Vagina (tissue), 2 donors: ENCODE measurements around the gene IL1RL1.

ENCODE experiments used
- POLR2A ChIP-seq, 2 donors: fragments of 450-650 bp; IDR thresholded peaks; one replicate each; pipeline ENCODE4 v1.6.1; 2017; ENCODE audit warnings: antibody characterized with exemption in 2 of 2, mild to moderate bottlenecking in 2 of 2, moderate library complexity in 2 of 2
- POLR2AphosphoS5 ChIP-seq, 2 donors: sonication (generic); formaldehyde crosslinking; IDR thresholded peaks; one replicate each; pipeline ENCODE4 v1.9.0; 2017; ENCODE audit warnings: antibody characterized with exemption in 2 of 2, mild to moderate bottlenecking in 2 of 2, low read depth in 1 of 2; ENCODE audit not compliant: insufficient read depth in 1 of 2
- TF ChIP-seq, protein P1 (sequence below), 3 experiments: fragments of 450-650 bp in 2 of 3; fragments of 200-600 bp in 1 of 3; sonication (generic) in 1 of 3; IDR thresholded peaks; one replicate each; pipeline ENCODE4 v1.5.1; 2017 to 2019; ENCODE audit warnings: antibody characterized with exemption in 3 of 3, mild to moderate bottlenecking in 2 of 3, moderate library complexity in 2 of 3

- TF ChIP-seq, protein P1, sequence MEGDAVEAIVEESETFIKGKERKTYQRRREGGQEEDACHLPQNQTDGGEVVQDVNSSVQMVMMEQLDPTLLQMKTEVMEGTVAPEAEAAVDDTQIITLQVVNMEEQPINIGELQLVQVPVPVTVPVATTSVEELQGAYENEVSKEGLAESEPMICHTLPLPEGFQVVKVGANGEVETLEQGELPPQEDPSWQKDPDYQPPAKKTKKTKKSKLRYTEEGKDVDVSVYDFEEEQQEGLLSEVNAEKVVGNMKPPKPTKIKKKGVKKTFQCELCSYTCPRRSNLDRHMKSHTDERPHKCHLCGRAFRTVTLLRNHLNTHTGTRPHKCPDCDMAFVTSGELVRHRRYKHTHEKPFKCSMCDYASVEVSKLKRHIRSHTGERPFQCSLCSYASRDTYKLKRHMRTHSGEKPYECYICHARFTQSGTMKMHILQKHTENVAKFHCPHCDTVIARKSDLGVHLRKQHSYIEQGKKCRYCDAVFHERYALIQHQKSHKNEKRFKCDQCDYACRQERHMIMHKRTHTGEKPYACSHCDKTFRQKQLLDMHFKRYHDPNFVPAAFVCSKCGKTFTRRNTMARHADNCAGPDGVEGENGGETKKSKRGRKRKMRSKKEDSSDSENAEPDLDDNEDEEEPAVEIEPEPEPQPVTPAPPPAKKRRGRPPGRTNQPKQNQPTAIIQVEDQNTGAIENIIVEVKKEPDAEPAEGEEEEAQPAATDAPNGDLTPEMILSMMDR (IDR thresholded peaks at IDR 0.05), result no peak
- TF ChIP-seq POLR2A (IDR thresholded peaks at IDR 0.05) (no peak), POLR2AphosphoS5 (IDR thresholded peaks at IDR 0.05; ENCODE audit: insufficient read depth in 1 of 2, low read depth in 1 of 2) (no peak)
Measured at GRCh38 chr2:102313471-102313870, 2.1 kb downstream of the IL1RL1 start.
